Uterus (tissue), 4 donors: ENCODE measurements around the gene CIC. TPM values are rescaled to one million over a fixed set of nuclear protein-coding genes. Genes with fewer than 3 reads are reported as not detected.

Experiments used
- DNase-seq, 2 donors: peaks; one replicate each; pipeline ENCODE4 v3.0.0-alpha.2; 2019 to 2020
- H3K27ac ChIP-seq, 2 donors: fragments of 200-600 bp; sonication (generic); 1 replicate in 1 of 2; 2 replicates in 1 of 2; pipeline ENCODE4 v1.5.1; 2016 to 2018
- H3K27me3 ChIP-seq, 2 donors: fragments of 200-600 bp; sonication (generic); one replicate each; pipeline ENCODE4 v1.5.1; 2018 to 2019; ENCODE audit warnings: control low read depth in 1 of 2
- H3K36me3 ChIP-seq, 2 donors: fragments of 200-600 bp; sonication (generic); one replicate each; pipeline ENCODE4 v1.5.1; 2019; ENCODE audit warnings: control low read depth in 1 of 2
- H3K4me1 ChIP-seq, 2 donors: fragments of 200-600 bp; sonication (generic); one replicate each; pipeline ENCODE4 v1.5.1; 2018 to 2019; ENCODE audit warnings: control low read depth in 1 of 2
- H3K4me3 ChIP-seq, 2 donors: fragments of 200-600 bp; sonication (generic); 1 replicate in 1 of 2; 2 replicates in 1 of 2; pipeline ENCODE4 v1.5.1; 2018 to 2019; ENCODE audit warnings: mild to moderate bottlenecking in 1 of 2
- H3K9me3 ChIP-seq, 2 donors: fragments of 200-600 bp; sonication (generic); one replicate each; pipeline ENCODE4 v1.5.1; 2019; ENCODE audit warnings: control low read depth in 1 of 2
- POLR2A ChIP-seq, 2 donors: fragments of 450-650 bp; IDR thresholded peaks; one replicate each; pipeline ENCODE4 v1.6.1; 2016; ENCODE audit warnings: antibody characterized with exemption in 2 of 2, mild to moderate bottlenecking in 1 of 2, moderate library complexity in 1 of 2
- intact Hi-C: fragments of 100-400 bp; cut with DNase I; formaldehyde crosslinking; loops from one replicate; pipeline ENCODE4 v1.15.1; 2023; ENCODE audit warnings: low total_unique reads
- total RNA-seq, 4 donors: library from RNA; depleted of rRNA in 3 of 4; stranded (reverse); fragments of >200 nt in 3 of 4; gene quantifications; one replicate each; pipeline versions ENCODE4 v1.1.0 to v1.2.4, GENCODE V29; 2014 to 2023
- TF ChIP-seq, protein P1 (sequence below), 4 experiments: fragments of 200-600 bp in 2 of 4; fragments of 450-650 bp in 2 of 4; sonication (generic) in 2 of 4; IDR thresholded peaks; one replicate each; pipeline ENCODE4 v1.5.1; 2016 to 2019; ENCODE audit warnings: antibody characterized with exemption in 4 of 4, mild to moderate bottlenecking in 2 of 4, moderate library complexity in 1 of 4
- donor health status: DM: yes; HTN: yes; CAD: no.

Gene CIC
- total RNA-seq, 4 donors from 2014 or later: 28.7 to 155 (median 47.4) TPM

GRCh38 chr19:42313840-42314755 is 45.0 kb downstream of the CIC start:
- no peaks in the 10 kb centered on the region for H3K9me3 ChIP-seq
- peaks cover 0 to 10% of the 10 kb centered on the region in 2 donors for H3K4me1 ChIP-seq
- H3K27ac ChIP-seq: no peak overlapping the region
- intact Hi-C loops: no loop called here
- no peaks in the 10 kb centered on the region for H3K36me3 ChIP-seq
- H3K4me3 ChIP-seq: no peak overlapping the region
- peaks cover 0 to 5% of the 10 kb centered on the region in 2 donors for H3K27me3 ChIP-seq
- no peak for DNase-seq
- TF ChIP-seq, protein P1, sequence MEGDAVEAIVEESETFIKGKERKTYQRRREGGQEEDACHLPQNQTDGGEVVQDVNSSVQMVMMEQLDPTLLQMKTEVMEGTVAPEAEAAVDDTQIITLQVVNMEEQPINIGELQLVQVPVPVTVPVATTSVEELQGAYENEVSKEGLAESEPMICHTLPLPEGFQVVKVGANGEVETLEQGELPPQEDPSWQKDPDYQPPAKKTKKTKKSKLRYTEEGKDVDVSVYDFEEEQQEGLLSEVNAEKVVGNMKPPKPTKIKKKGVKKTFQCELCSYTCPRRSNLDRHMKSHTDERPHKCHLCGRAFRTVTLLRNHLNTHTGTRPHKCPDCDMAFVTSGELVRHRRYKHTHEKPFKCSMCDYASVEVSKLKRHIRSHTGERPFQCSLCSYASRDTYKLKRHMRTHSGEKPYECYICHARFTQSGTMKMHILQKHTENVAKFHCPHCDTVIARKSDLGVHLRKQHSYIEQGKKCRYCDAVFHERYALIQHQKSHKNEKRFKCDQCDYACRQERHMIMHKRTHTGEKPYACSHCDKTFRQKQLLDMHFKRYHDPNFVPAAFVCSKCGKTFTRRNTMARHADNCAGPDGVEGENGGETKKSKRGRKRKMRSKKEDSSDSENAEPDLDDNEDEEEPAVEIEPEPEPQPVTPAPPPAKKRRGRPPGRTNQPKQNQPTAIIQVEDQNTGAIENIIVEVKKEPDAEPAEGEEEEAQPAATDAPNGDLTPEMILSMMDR (IDR thresholded peaks at IDR 0.05): no peak
- no peak for TF ChIP-seq POLR2A (IDR thresholded peaks at IDR 0.05)

DNA sequence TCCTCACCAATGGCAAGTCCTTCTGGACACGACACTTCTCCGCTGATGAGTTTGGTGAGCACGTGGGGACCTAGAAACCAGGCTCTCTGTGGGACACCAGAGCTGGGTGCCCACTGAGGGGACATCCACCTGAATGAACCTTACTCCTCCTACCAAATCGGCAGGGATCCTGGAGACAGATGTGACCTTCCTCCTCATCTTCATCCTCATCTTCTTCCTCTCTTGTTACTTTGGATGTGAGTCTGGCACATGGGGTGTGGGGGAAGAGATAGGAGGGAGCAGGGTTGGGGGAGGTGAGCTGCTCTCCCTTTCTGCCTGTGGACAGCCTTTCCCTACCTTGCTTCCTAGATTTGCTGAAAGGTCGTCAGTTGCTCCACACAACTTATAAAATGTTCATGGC is 46.0 kb downstream of the CIC start:
- H3K36me3 ChIP-seq: no peaks in the 10 kb centered on the region
- TF ChIP-seq, protein P1 (IDR thresholded peaks at IDR 0.05): no peak
- H3K4me3 ChIP-seq: no peak overlapping the region
- no peaks in the 10 kb centered on the region for H3K9me3 ChIP-seq
- intact Hi-C loops: no loop called here
- no peak overlapping the region for H3K27ac ChIP-seq
- peaks cover 0 to 5% of the 10 kb centered on the region in 2 donors for H3K27me3 ChIP-seq
- no peak for DNase-seq
- peaks cover 0 to 10% of the 10 kb centered on the region in 2 donors for H3K4me1 ChIP-seq

DNA sequence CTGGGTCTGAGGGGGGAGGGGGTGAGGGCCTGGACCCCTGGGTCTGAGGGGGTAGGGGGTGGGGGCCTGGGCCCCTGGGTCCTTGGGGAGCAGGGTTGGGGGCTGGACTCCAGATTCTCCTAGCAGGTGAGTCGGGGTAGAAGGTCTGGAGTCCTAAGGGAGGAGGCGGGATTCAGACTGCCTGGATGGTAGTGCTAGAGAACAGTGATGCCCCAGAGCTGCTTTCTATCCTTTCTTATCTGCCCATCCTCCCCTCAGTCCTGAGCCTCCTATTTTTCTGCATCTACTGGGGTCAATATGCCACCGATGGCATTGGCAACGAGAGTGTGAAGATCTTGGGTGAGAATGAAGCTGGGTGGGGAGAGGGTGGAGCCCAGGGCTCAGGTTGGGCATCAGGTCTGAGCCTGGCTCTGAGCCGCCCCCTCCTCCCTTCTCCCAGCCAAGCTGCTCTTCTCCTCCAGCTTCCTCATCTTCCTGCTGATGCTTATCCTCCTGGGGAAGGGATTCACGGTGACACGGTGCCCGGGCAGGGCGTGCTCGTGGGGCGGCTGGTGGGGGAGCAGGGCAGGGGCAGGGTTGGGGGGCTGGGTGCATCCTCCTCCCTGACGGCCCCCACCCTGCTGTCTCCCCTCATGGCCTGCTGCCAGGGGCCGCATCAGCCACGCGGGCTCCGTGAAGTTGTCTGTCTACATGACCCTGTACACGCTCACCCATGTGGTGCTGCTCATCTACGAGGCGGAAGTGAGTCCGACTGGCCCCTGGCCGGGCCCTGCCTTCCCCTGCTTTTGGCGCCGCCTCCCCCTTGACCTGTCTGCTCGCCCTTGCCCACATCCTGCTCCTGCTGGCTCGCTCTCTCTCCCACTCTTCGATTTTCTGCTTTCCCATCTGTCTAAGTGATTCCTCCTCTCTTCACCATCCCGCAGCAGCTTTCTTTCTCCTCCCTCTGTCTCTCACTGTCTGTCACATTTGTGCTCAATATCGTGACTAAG is 47.5 kb downstream of the CIC start:
- intact Hi-C loops: no loop called here
- H3K36me3 ChIP-seq: no peaks in the 10 kb centered on the region
- H3K27ac ChIP-seq: no peak overlapping the region
- H3K4me1 ChIP-seq: peaks cover 0 to 10% of the 10 kb centered on the region in 2 donors
- no peak for DNase-seq
- H3K4me3 ChIP-seq: no peak overlapping the region
- H3K27me3 ChIP-seq: peaks cover 0 to 5% of the 10 kb centered on the region in 2 donors
- no peaks in the 10 kb centered on the region for H3K9me3 ChIP-seq
- TF ChIP-seq POLR2A (IDR thresholded peaks at IDR 0.05): no peak
- TF ChIP-seq, protein P1 (IDR thresholded peaks at IDR 0.05): no peak

GRCh38 chr19:42317535-42317934 is 48.5 kb downstream of the CIC start:
- DNase-seq: no peak
- peaks cover 0 to 3% of the 10 kb centered on the region in 2 donors for H3K27me3 ChIP-seq
- TF ChIP-seq, protein P1 (IDR thresholded peaks at IDR 0.05): no peak
- TF ChIP-seq POLR2A (IDR thresholded peaks at IDR 0.05): no peak
- H3K9me3 ChIP-seq: no peaks in the 10 kb centered on the region
- H3K36me3 ChIP-seq: no peaks in the 10 kb centered on the region
- no peak overlapping the region for H3K27ac ChIP-seq
- peaks cover 0 to 10% of the 10 kb centered on the region in 2 donors for H3K4me1 ChIP-seq
- no peak overlapping the region for H3K4me3 ChIP-seq
- intact Hi-C loops: no loop called here
